ENCODE measurements around the gene ZCCHC13.

DNA sequence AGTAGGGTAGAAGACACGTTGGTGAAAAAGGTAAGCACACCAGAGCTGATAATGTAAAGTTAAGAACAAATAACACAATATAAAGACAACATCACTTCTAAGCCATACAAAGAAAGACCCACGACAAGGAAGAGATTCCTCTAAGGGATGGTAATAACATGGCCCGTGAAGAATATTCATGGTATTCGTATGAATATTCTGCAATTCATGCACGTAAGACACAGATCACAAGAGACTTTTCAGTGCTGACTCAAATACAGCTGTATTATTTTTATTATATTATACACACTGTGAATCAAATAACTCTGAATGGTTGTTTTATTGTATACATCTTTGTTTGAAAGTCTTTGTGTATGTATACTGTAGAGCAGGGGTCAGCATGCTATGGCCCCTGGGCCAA is 29.5 kb upstream of the ZCCHC13 start:
- TF ChIP-seq, protein P1, sequence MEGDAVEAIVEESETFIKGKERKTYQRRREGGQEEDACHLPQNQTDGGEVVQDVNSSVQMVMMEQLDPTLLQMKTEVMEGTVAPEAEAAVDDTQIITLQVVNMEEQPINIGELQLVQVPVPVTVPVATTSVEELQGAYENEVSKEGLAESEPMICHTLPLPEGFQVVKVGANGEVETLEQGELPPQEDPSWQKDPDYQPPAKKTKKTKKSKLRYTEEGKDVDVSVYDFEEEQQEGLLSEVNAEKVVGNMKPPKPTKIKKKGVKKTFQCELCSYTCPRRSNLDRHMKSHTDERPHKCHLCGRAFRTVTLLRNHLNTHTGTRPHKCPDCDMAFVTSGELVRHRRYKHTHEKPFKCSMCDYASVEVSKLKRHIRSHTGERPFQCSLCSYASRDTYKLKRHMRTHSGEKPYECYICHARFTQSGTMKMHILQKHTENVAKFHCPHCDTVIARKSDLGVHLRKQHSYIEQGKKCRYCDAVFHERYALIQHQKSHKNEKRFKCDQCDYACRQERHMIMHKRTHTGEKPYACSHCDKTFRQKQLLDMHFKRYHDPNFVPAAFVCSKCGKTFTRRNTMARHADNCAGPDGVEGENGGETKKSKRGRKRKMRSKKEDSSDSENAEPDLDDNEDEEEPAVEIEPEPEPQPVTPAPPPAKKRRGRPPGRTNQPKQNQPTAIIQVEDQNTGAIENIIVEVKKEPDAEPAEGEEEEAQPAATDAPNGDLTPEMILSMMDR (IDR thresholded peaks at IDR 0.05; ENCODE audit: low read depth, low read length, missing input control): no peak
- no peak for TF ChIP-seq GABPA (IDR thresholded peaks at IDR 0.05 in 1 of 2, conservative IDR thresholded peaks at IDR 0.05 in 1 of 2)
